Keratinocyte (primary cell): ENCODE results near the gene IER2. TPM values are rescaled to one million over a fixed set of nuclear protein-coding genes. Genes with fewer than 3 reads are reported as not detected.
"Not testable (repeated sequence)": the region's sequence is repeated elsewhere in the genome, so short reads cannot be mapped to it uniquely, and the experiment has no call there.

Source experiments
- DNase-seq: peaks from one replicate; pipeline ENCODE4 v3.0.0-alpha.2; 2011; ENCODE audit warnings: low read depth, missing footprints, low spot score
- FAIRE-seq: peaks from 2 replicates; lab custom pipeline; 2011; peaks lifted over from hg19 to GRCh38; lab: Jason Lieb, UNC
- H2AFZ ChIP-seq: 2 replicates; pipeline ENCODE4 v1.6.0; 2012; ENCODE audit warnings: low read length, control low read depth, inconsistent platforms; ENCODE audit not compliant: control insufficient read depth
- H3K27ac ChIP-seq: 2 replicates; pipeline ENCODE4 v1.5.1; 2011; ENCODE audit warnings: low read length; ENCODE audit not compliant: control insufficient read depth, insufficient read depth
- H3K27me3 ChIP-seq: 3 replicates; pipeline ENCODE4 v1.6.0; 2011; ENCODE audit warnings: low read length; ENCODE audit not compliant: control insufficient read depth, insufficient read depth; ENCODE audit errors: extremely low read depth
- H3K36me3 ChIP-seq, 2 experiments: 2 replicates in 1 of 2; 3 replicates in 1 of 2; pipeline ENCODE4 v1.5.1; 2011; ENCODE audit warnings: low read length in 2 of 2, mild to moderate bottlenecking in 1 of 2; ENCODE audit not compliant: control insufficient read depth in 2 of 2, insufficient read depth in 2 of 2; ENCODE audit errors: extremely low read depth in 1 of 2
- H3K4me1 ChIP-seq: 3 replicates; pipeline ENCODE4 v1.5.1; 2011; ENCODE audit warnings: low read length; ENCODE audit not compliant: control insufficient read depth, insufficient read depth; ENCODE audit errors: extremely low read depth
- H3K4me2 ChIP-seq: 3 replicates; pipeline ENCODE4 v1.6.0; 2011; ENCODE audit warnings: low read depth, low read length; ENCODE audit not compliant: control insufficient read depth, insufficient read depth; ENCODE audit errors: extremely low read depth
- H3K4me3 ChIP-seq, 3 experiments: fragments of 200-600 bp in 1 of 3; sonication (generic) in 1 of 3; 2 replicates in 2 of 3; 3 replicates in 1 of 3; pipeline ENCODE4 v1.5.1; 2011 to 2016; ENCODE audit warnings: low read length in 3 of 3, mild to moderate bottlenecking in 3 of 3, control low read depth in 2 of 3, inconsistent platforms in 1 of 3, low read depth in 1 of 3, mixed read lengths in 1 of 3, mixed run types in 1 of 3, moderate library complexity in 1 of 3; ENCODE audit not compliant: control insufficient read depth in 2 of 3, insufficient read depth in 2 of 3; ENCODE audit errors: extremely low read depth in 1 of 3
- H3K79me2 ChIP-seq: 2 replicates; pipeline ENCODE4 v1.6.0; 2012; ENCODE audit warnings: low read length; ENCODE audit not compliant: control insufficient read depth, insufficient read depth
- H3K9ac ChIP-seq: 3 replicates; pipeline ENCODE4 v1.6.0; 2011; ENCODE audit warnings: low read length; ENCODE audit not compliant: control insufficient read depth, insufficient read depth; ENCODE audit errors: extremely low read depth
- H3K9me1 ChIP-seq: 3 replicates; pipeline ENCODE4 v1.6.0; 2011; ENCODE audit warnings: low read length; ENCODE audit not compliant: control insufficient read depth, insufficient read depth; ENCODE audit errors: extremely low read depth
- H3K9me3 ChIP-seq: 2 replicates; pipeline ENCODE4 v1.5.1; 2012; ENCODE audit warnings: low read depth, low read length; ENCODE audit not compliant: control insufficient read depth
- H4K20me1 ChIP-seq: 3 replicates; pipeline ENCODE4 v1.6.0; 2011; ENCODE audit warnings: low read length; ENCODE audit not compliant: control insufficient read depth, insufficient read depth; ENCODE audit errors: extremely low read depth
- CTCF ChIP-seq, 3 experiments: IDR thresholded peaks in 1 of 3; conservative IDR thresholded peaks in 1 of 3; optimal IDR thresholded peaks in 1 of 3; 2 replicates in 2 of 3; 3 replicates in 1 of 3; pipeline versions ENCODE3 to v1.5.1; 2011; ENCODE audit warnings: low read length in 3 of 3, mild to moderate bottlenecking in 3 of 3, moderate library complexity in 2 of 3, control low read depth in 1 of 3, inconsistent platforms in 1 of 3; ENCODE audit not compliant: insufficient read depth in 2 of 3; ENCODE audit errors: extremely low read depth in 1 of 3
- EZH2 ChIP-seq: IDR thresholded peaks from one replicate; pipeline ENCODE4 v1.6.1; 2012; ENCODE audit warnings: inconsistent platforms, mild to moderate bottlenecking, low read length, moderate library complexity
- dilution Hi-C: fragments of 300-500 bp; cut with MboI; formaldehyde crosslinking; loops from one replicate; pipeline ENCODE4 v1.7.0; 2020; ENCODE audit warnings: low sequenced_read_pairs; ENCODE audit not compliant: extremely low pct_ligation_motif_present
- polyA plus RNA-seq, 5 experiments: library from polyadenylated mRNA; depleted of rRNA in 3 of 5; stranded (reverse) in 3 of 5; stranded (forward) in 1 of 5; unstranded in 1 of 5; fragments of >200 nt; gene quantifications; 1 replicate in 1 of 5; 2 replicates in 3 of 5; 3 replicates in 1 of 5; pipeline versions ENCODE4 v1.2.1 to v1.2.3, GENCODE V29; 2011 to 2012; ENCODE audit warnings: missing spikeins in 2 of 5, low read depth in 1 of 5, low replicate concordance in 1 of 5

Gene IER2
- polyA plus RNA-seq, 1 donor (not counting 4 experiments of a cell fraction or from before 2014, with no cell fraction given): 14.4 TPM

- H3K79me2 ChIP-seq: no peaks in the 10 kb centered on the region
- no peak overlapping the region for H3K4me2 ChIP-seq
- H2AFZ ChIP-seq: no peak overlapping the region
- no peaks in the 10 kb centered on the region for H3K9me3 ChIP-seq
- DNase-seq (no peak), FAIRE-seq (no peak)
- no peaks in the 10 kb centered on the region for H4K20me1 ChIP-seq
- peaks cover 11% of the 10 kb centered on the region for H3K4me1 ChIP-seq
- no peaks in the 10 kb centered on the region for H3K9me1 ChIP-seq
- H3K27me3 ChIP-seq: no peaks in the 10 kb centered on the region
- no peak overlapping the region for H3K4me3 ChIP-seq
- dilution Hi-C loops: no loop called here
- no peaks in the 10 kb centered on the region for H3K36me3 ChIP-seq
- TF ChIP-seq EZH2: no peak
- no peak for TF ChIP-seq CTCF (optimal IDR thresholded peaks at IDR 0.05 in 1 of 3, IDR thresholded peaks at IDR 0.05 in 1 of 3, conservative IDR thresholded peaks at IDR 0.05 in 1 of 3; ENCODE audit: extremely low read depth in 1 of 3, insufficient read depth in 2 of 3, low read length in 3 of 3)
- H3K27ac ChIP-seq: no peak overlapping the region
- no peak overlapping the region for H3K9ac ChIP-seq
Observed at GRCh38 chr19:13176345-13176744, 26.1 kb downstream of the IER2 start.

GRCh38 chr19:13177584-13177983 lies 27.4 kb downstream of the IER2 start:
- H3K9me1 ChIP-seq, H3K9ac ChIP-seq, H3K36me3 ChIP-seq, H3K9me3 ChIP-seq, H4K20me1 ChIP-seq, H3K27ac ChIP-seq, H3K27me3 ChIP-seq, H3K4me2 ChIP-seq, H3K4me1 ChIP-seq, FAIRE-seq, H3K4me3 ChIP-seq, dilution Hi-C loops, DNase-seq, H3K79me2 ChIP-seq, H2AFZ ChIP-seq: not testable (repeated sequence)

GRCh38 chr19:13178291-13178690 lies 28.1 kb downstream of the IER2 start:
- H3K9me1 ChIP-seq, H3K9me3 ChIP-seq, FAIRE-seq, H3K36me3 ChIP-seq, dilution Hi-C loops, DNase-seq, H3K4me3 ChIP-seq, H3K4me1 ChIP-seq, H4K20me1 ChIP-seq, H3K27ac ChIP-seq, H3K4me2 ChIP-seq, H3K27me3 ChIP-seq, H3K79me2 ChIP-seq, H3K9ac ChIP-seq, H2AFZ ChIP-seq: not testable (repeated sequence)
